Omental fat pad (tissue), 4 donors: ENCODE measurements around the gene OR51D1. TPM values are rescaled to one million over a fixed set of nuclear protein-coding genes. Genes with fewer than 3 reads are reported as not detected.

Experiments used
- ATAC-seq: fragments of 150-250 bp; one replicate; pipeline ENCODE4 v1.9.1; 2016; ENCODE audit warnings: mild to moderate bottlenecking, moderate library complexity; ENCODE audit not compliant: low FRiP score
- DNase-seq: peaks from one replicate; pipeline ENCODE4 v3.0.0-alpha.2; 2019; ENCODE audit warnings: low spot score
- CTCF ChIP-seq, 3 donors: fragments of 450-650 bp; IDR thresholded peaks; one replicate each; pipeline ENCODE4 v1.5.1; 2016 to 2017; ENCODE audit warnings: antibody characterized with exemption in 3 of 3, mild to moderate bottlenecking in 3 of 3, moderate library complexity in 2 of 3
- total RNA-seq, 4 donors: library from RNA; depleted of rRNA; stranded (reverse); fragments of >200 nt; gene quantifications; one replicate each; pipeline ENCODE4 v1.1.0, GENCODE V29; 2016

The OR51D1 gene
- total RNA-seq, 4 donors from 2014 or later = not detected

GRCh38 chr11:4677948-4678347 lies 40.7 kb downstream of the OR51D1 start:
- no peak for TF ChIP-seq CTCF (IDR thresholded peaks at IDR 0.05)
- ATAC-seq = no peak
- DNase-seq = no peak

- DNase-seq = no peak
- no peak for ATAC-seq
- TF ChIP-seq CTCF (IDR thresholded peaks at IDR 0.05) = no peak
These were observed 43.1 kb downstream of the OR51D1 start for GRCh38 chr11:4680341-4680740.

GRCh38 chr11:4682623-4683419 lies 45.5 kb downstream of the OR51D1 start:
- DNase-seq = no peak
- TF ChIP-seq CTCF (IDR thresholded peaks at IDR 0.05) = no peak
- no peak for ATAC-seq

- DNase-seq (no peak), ATAC-seq (no peak)
- TF ChIP-seq CTCF (IDR thresholded peaks at IDR 0.05) = no peak
These were observed 47.5 kb downstream of the OR51D1 start for GRCh38 chr11:4684631-4685285.

Other genes with a start within 250 kb of the OR51D1 start
- 10 to 100 TPM; 14.1 to 30.6 (median 17.3) TPM for gene TRIM21, start 243.8 kb upstream of the OR51D1 start, total RNA-seq
- gene OR52K2, start 188.2 kb upstream of the OR51D1 start, total RNA-seq = not detected
- gene OR52K1, start 154.8 kb upstream of the OR51D1 start, total RNA-seq = under 1 TPM in 1 of 4 donors, not detected in 3; 0.46 TPM
- not detected for gene OR52M1, start 92.3 kb upstream of the OR51D1 start, total RNA-seq
- not detected for gene OR52I2, start 55.7 kb upstream of the OR51D1 start, total RNA-seq
- gene OR52I1, start 43.4 kb upstream of the OR51D1 start, total RNA-seq = not detected
- gene TRIM68, start 29.2 kb upstream of the OR51D1 start, total RNA-seq = 10 to 100 TPM in 2 of 4 donors, 1 to 10 TPM in 2; 7.0 to 18.0 (median 10.6) TPM
- 1 to 10 TPM in 3 of 4 donors, under 1 TPM in 1; 0.60 to 8.7 (median 2.0) TPM for gene OR51E1, start 6.5 kb downstream of the OR51D1 start, total RNA-seq
- gene OR51E2, start 60.4 kb downstream of the OR51D1 start, total RNA-seq = under 1 TPM in 1 of 4 donors, not detected in 3; 0.19 TPM
- not detected for gene MMP26, start 67.3 kb downstream of the OR51D1 start, total RNA-seq
- gene OR51F1, start 132.5 kb downstream of the OR51D1 start, total RNA-seq = not detected
- not detected for gene OR52R1, start 166.9 kb downstream of the OR51D1 start, total RNA-seq
- gene OR51F2, start 183.8 kb downstream of the OR51D1 start, total RNA-seq = not detected
- gene OR51S1, start 211.7 kb downstream of the OR51D1 start, total RNA-seq = not detected
- gene OR51T1, start 244.4 kb downstream of the OR51D1 start, total RNA-seq = not detected